ENCODE measurements around the gene MAST2. TPM values are rescaled to one million over a fixed set of nuclear protein-coding genes. Genes with fewer than 3 reads are reported as not detected.
"Not testable (repeated sequence)": the region's sequence is repeated elsewhere in the genome, so short reads cannot be mapped to it uniquely, and the experiment has no call there.

MAST2 gene
- total RNA-seq, 2 donors from 2014 or later = 22.3 to 39.6 TPM

DNA sequence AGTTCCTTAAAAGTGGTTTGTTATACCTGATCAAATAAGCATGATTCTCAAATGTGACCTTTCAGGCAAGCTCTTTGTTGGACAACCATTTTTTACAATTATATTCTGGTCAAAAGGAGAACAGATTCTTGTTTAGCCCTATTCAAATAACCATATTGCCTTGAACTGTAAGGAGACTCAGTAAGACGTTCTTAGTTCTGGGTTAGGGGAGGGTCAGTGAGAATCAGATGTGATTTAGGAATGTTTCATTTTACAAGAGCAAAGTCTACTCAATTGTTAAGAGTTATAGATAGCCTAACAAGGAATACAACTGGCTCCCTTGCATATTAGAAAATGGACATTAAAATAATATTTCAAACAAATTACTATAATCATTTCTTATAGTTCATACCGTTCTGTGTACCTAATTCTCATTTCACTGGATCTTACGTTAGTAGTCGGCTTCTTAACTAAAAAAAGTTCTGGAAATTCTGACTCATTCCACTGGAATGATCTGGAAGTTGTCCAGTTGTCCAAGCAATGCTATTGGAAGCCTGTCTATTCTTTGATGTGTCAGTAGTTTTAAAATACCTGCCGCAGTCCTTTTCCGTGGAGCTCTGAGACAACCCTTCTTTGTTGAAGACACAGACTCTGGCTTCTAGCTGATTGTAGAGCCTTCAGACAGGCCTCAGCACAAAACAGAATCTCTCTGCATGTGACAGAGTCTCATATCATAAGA, 88.8 kb downstream of the MAST2 start:
- H3K9me3 Mint-ChIP-seq = peaks cover 0 to 5% of the 10 kb centered on the region in 2 donors

GRCh38 chr1:45894331-45894730, 90.9 kb downstream of the MAST2 start:
- Mint-ChIP-seq H3K27ac (no peak overlapping the region), H3K9me3 (peaks cover 0 to 5% of the 10 kb centered on the region in 2 donors), H3K36me3 (peaks cover 0 to 10% of the 10 kb centered on the region in 2 donors)
- DNase-seq (ENCODE audit: low spot score in 2 of 2) (no peak), ATAC-seq (no peak)

More for the DNA sequence above, 88.8 kb downstream of the MAST2 start:
- Mint-ChIP-seq H3K36me3 (peaks cover 0 to 10% of the 10 kb centered on the region in 2 donors), H3K27ac (no peak overlapping the region)
- DNase-seq (ENCODE audit: low spot score in 2 of 2) = no peak
- no peak for ATAC-seq

- ATAC-seq = no peak
- DNase-seq (ENCODE audit: low spot score in 2 of 2) = no peak
- H3K9me3 Mint-ChIP-seq = peaks cover 0 to 3% of the 10 kb centered on the region in 2 donors
- H3K27ac Mint-ChIP-seq = no peak overlapping the region
- H3K36me3 Mint-ChIP-seq = peaks cover 0 to 7% of the 10 kb centered on the region in 2 donors
Observed at GRCh38 chr1:45894921-45895320, 91.5 kb downstream of the MAST2 start.

DNA sequence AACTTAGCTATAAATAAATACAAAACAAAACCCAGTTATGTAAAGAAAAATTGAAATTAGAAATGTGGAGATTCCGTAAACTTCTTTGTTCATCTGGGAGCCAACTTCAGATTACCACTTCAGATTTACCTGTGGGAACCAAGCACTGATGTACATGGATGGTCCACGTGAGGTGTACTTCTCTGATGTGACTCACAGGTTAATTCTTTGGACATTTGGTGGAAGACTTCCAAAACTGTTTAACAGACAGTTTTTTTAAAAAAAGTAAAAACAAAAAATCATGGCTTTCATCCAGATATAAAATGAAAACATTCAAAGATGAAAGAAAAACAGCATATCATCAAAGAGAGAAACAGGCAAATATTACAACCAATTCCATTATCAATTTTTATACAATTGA, 92.0 kb downstream of the MAST2 start:
- ATAC-seq (no peak), DNase-seq (ENCODE audit: low spot score in 2 of 2) (no peak)
- Mint-ChIP-seq H3K36me3 (peaks cover 0 to 4% of the 10 kb centered on the region in 2 donors), H3K27ac (no peak overlapping the region), H3K9me3 (no peaks in the 10 kb centered on the region)

DNA sequence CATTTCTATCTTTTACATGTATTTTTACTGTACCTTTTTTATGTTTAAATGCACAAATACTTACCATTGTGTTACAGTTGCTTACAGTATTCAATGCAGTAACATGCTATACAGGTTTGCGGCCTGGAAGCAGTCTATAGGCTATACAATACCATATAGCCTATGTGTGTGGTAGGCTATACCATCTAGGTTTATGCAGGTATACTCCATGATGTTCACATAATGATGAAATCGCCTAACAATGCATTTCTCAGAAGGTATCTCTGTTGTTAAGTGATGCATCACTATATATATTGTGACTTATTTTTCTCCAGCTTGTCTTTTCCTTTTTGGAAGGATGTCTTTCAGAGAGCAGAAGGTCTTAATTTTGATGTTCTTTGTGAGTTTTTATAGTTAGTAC, 103.5 kb downstream of the MAST2 start:
- peaks cover 0 to 2% of the 10 kb centered on the region in 2 donors for H3K9me3 Mint-ChIP-seq
- no peaks in the 10 kb centered on the region for H3K36me3 Mint-ChIP-seq
- DNase-seq (ENCODE audit: low spot score in 2 of 2) (no peak), ATAC-seq (no peak)
- H3K27ac Mint-ChIP-seq = no peak overlapping the region

DNA sequence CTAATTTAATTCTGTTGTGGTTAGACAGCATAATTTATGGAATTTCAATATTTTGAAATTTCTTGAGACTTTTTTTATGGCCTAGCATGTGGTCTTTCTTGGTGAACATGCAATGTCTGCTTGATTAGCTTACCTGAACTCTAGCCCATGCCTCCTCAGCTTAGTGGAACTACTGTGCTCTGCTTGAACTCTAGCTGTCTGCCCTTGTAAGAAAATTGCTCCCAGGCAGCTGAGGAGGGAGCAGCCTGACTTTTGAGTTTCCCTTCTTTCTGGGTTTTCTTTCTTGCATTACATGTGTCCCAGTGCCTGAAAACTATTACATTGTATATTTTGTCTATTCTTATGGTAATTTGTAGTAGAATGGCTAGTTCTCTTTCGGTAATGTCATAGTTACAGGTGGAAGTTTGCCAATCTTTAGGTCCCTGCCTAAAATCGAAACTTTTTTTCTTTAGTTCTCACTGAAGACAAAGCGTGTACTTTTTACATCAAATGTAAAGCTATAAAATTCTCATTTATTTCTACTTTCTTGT, 105.3 kb downstream of the MAST2 start:
- DNase-seq (ENCODE audit: low spot score in 2 of 2) (no peak), ATAC-seq (no peak)
- Mint-ChIP-seq H3K36me3 (no peaks in the 10 kb centered on the region), H3K27ac (no peak overlapping the region), H3K9me3 (no peaks in the 10 kb centered on the region)

DNA sequence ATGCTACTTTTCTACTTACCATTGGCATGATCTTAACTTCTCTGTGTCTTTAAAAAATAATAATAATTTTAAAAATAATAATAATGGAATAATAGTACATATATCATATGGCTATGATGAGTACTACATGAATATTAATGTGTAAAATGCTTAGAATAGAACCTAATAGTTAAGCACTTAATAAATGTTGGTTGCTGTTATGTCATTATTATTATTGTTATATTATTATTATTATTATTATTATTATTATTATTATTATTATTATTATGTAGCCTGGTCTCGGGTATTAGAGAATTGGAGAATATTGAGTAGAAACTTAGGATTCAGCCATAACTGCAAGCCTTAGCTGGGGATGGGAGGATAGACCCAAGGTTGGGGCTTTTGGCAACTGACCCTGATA, 108.2 kb downstream of the MAST2 start:
- H3K9me3 Mint-ChIP-seq = no peaks in the 10 kb centered on the region
- DNase-seq (ENCODE audit: low spot score in 2 of 2) (no peak), ATAC-seq (no peak)
- no peaks in the 10 kb centered on the region for H3K36me3 Mint-ChIP-seq
- H3K27ac Mint-ChIP-seq = no peak overlapping the region

- peak; percentile 51 to 91 for ATAC-seq
- peak in 1 of 2 donors; percentile 10 for DNase-seq (ENCODE audit: low spot score in 2 of 2)
- Mint-ChIP-seq H3K9me3 (no peaks in the 10 kb centered on the region), H3K36me3 (no peaks in the 10 kb centered on the region), H3K27ac (no peak overlapping the region)
Observed at GRCh38 chr1:45913183-45913683, 109.8 kb downstream of the MAST2 start.

DNA sequence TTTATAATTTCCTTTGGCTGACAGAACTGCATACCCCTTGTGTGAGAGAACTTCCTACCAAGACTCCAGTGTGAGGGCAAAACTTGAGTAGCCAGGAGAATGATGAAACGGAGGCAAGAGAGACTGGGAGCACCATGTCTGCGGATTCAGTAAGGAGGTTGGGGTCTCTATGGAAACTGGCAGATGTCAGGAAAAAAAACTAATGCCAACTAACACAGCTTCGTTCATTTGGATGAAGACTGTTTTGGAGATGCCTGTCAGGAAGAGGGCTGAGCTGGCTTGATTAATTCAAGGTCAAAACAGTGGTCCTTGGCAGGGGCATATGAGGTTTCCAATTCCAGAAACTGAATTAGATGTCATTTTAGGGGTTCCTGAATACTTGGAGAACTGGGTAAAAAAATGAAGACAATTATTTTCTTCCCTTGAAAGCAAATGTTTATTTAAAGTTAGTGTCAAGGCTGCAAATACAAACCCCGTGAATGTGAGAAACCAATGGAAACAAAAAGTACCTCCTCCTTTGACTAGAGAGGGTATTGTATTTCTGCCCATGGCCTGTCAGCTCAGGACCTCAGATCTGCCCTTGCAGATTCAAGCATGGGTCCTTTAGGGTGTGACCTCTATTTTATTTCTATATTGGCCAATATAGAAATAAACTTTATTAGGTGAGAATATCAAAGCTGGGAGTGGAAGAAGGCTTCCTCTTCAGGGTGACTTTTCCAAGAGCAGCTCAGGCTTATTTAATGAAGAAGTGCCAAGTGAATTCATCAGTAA, 110.5 kb downstream of the MAST2 start:
- H3K36me3 Mint-ChIP-seq = no peaks in the 10 kb centered on the region
- H3K27ac Mint-ChIP-seq = no peak overlapping the region
- no peaks in the 10 kb centered on the region for H3K9me3 Mint-ChIP-seq
- DNase-seq (ENCODE audit: low spot score in 2 of 2) = no peak
- no peak for ATAC-seq

DNA sequence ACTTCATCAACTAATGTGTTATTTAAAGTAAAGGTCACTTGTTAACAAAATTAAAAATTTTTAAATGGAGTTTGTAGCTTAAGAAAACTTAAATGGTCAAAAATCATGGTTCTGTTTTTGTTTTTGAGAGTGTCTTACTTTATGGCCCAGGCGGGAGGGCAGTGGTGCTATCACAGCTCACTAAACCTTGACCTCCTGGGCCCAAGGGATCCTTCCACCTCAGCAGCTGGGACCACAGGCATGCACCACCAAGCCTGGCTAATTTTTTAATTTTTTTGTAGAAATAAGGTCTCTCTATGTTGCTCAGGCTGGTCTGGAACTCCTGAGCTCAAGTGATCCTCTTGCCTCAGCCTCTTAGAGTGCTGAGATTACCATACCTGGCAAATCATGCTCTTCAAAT, 111.4 kb downstream of the MAST2 start:
- no peaks in the 10 kb centered on the region for H3K36me3 Mint-ChIP-seq
- no peak for ATAC-seq
- no peak for DNase-seq (ENCODE audit: low spot score in 2 of 2)
- H3K9me3 Mint-ChIP-seq = no peaks in the 10 kb centered on the region
- no peak overlapping the region for H3K27ac Mint-ChIP-seq

- H3K36me3 Mint-ChIP-seq = no peaks in the 10 kb centered on the region
- no peaks in the 10 kb centered on the region for H3K9me3 Mint-ChIP-seq
- DNase-seq (ENCODE audit: low spot score in 2 of 2) (no peak), ATAC-seq (no peak)
- no peak overlapping the region for H3K27ac Mint-ChIP-seq
Observed at GRCh38 chr1:45922374-45922773, 119.0 kb downstream of the MAST2 start.

GRCh38 chr1:45922813-45923212, 119.4 kb downstream of the MAST2 start:
- ATAC-seq = no peak
- no peak overlapping the region for H3K27ac Mint-ChIP-seq
- H3K9me3 Mint-ChIP-seq = no peaks in the 10 kb centered on the region
- DNase-seq (ENCODE audit: low spot score in 2 of 2) = no peak
- H3K36me3 Mint-ChIP-seq = no peaks in the 10 kb centered on the region

- Mint-ChIP-seq H3K27ac (no peak overlapping the region), H3K36me3 (no peaks in the 10 kb centered on the region), H3K9me3 (no peaks in the 10 kb centered on the region)
- ATAC-seq (no peak), DNase-seq (ENCODE audit: low spot score in 2 of 2) (no peak)
Observed at GRCh38 chr1:45923343-45923742, 119.9 kb downstream of the MAST2 start.

DNA sequence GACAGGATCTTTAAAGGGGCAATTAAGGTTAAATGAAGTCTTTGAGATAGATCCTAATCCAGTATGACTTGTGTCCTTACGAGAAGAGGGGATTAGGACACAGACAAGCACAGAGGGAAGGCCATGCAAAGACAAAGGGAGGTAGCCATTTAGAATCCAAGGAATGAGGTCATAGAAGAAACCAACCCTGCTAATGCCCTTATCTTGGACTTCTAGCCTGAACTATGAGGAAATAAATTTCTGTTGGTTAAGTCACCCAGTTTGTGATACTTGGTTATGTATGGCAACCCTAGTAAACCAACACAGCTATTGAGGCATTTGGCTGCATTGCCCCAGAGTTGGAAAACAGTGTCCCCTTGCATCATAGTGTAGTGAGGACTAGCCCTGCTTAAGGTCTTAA, 121.3 kb downstream of the MAST2 start:
- no peak overlapping the region for H3K27ac Mint-ChIP-seq
- no peak for DNase-seq (ENCODE audit: low spot score in 2 of 2)
- no peak for ATAC-seq
- no peaks in the 10 kb centered on the region for H3K9me3 Mint-ChIP-seq
- no peaks in the 10 kb centered on the region for H3K36me3 Mint-ChIP-seq

DNA sequence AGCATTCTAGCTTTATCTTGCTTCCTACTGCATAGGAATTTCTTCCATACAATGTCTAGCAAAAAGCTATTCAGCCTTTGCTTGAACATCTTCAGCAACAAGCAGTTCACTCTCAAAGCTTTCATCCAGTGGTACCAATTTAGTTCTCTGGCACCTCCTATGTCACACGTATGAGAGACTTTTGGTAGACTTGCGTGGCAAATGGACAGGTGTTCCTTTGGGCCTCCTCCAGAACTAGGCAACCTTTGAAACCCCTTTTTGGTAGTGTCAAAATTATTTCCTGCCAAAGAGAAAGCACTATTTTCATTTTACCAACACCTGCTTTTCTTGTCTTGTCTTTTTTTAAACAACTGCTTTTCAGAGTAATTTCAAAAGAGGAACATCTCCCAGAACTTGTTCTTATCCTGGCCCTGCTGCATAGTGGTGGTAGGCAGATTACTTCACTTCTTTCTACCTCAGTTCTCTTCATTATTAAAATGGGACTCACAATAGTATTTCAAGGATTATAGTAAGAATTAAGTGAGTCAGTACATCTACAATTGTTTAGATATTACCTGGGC, 122.4 kb downstream of the MAST2 start:
- DNase-seq (ENCODE audit: low spot score in 2 of 2) (no peak), ATAC-seq (no peak)
- H3K9me3 Mint-ChIP-seq = no peaks in the 10 kb centered on the region
- H3K36me3 Mint-ChIP-seq = no peaks in the 10 kb centered on the region
- no peak overlapping the region for H3K27ac Mint-ChIP-seq

DNA sequence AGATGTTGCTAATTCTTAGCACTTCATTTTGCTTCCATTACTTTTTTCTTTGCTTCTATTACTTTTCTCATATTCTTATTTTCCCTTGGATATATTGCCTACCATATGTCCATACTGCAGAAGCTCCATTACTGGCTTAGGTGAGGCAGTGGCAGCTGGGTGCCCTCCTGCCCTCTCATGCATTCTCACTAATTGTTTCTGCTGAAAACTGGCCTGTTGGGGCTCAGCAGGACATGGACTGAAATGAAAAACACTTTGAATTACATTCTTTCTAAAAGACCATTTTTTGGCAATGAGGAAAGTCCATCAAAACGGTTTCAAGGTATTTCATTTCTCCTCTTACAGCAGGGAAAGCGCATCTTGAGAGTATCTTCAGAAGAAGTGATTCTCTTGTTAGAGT, 122.9 kb downstream of the MAST2 start:
- DNase-seq (ENCODE audit: low spot score in 2 of 2) (no peak), ATAC-seq (no peak)
- Mint-ChIP-seq H3K27ac (no peak overlapping the region), H3K9me3 (no peaks in the 10 kb centered on the region), H3K36me3 (no peaks in the 10 kb centered on the region)

- H3K27ac Mint-ChIP-seq; DNase-seq (ENCODE audit: low spot score in 2 of 2); H3K9me3 Mint-ChIP-seq; ATAC-seq; H3K36me3 Mint-ChIP-seq: not testable (repeated sequence)
Observed at GRCh38 chr1:45927231-45927915, 124.0 kb downstream of the MAST2 start.
